Fibroblast of skin of scalp (primary cell): ENCODE measurements around the gene ALKBH5.
A peak's percentile ranks its signal among the peaks of the same experiment; 100 is the strongest.

Source experiments
- DNase-seq: peaks from one replicate; pipeline ENCODE4 v3.0.0-alpha.2; 2013

Gene ALKBH5

GRCh38 chr17:18225121-18225641 is 41.6 kb downstream of the ALKBH5 start, which contains the start of gene LLGL1:
Gene LLGL1 (plus strand): TSS chr17:18225635. CDS start chr17:18225683, 48 bp downstream.
- DNase-seq, result peak; percentile 97

GRCh38 chr17:18225642-18226283 is 42.1 kb downstream of the ALKBH5 start:
- DNase-seq, result no peak

- no peak for DNase-seq
These were observed 42.8 kb downstream of the ALKBH5 start for GRCh38 chr17:18226284-18226945.

GRCh38 chr17:18227635-18228034 is 44.0 kb downstream of the ALKBH5 start:
- no peak for DNase-seq

GRCh38 chr17:18228176-18228682 is 44.6 kb downstream of the ALKBH5 start:
- no peak for DNase-seq

GRCh38 chr17:18229254-18229653 is 45.6 kb downstream of the ALKBH5 start:
- no peak for DNase-seq

- DNase-seq, result no peak
These were observed 46.1 kb downstream of the ALKBH5 start for GRCh38 chr17:18229771-18230170.

- DNase-seq, result no peak
These were observed 46.9 kb downstream of the ALKBH5 start for GRCh38 chr17:18230288-18231141.

GRCh38 chr17:18231164-18231563 is 47.5 kb downstream of the ALKBH5 start:
- DNase-seq, result no peak

GRCh38 chr17:18233803-18234518 is 50.3 kb downstream of the ALKBH5 start:
- no peak for DNase-seq

GRCh38 chr17:18234853-18235380 is 51.3 kb downstream of the ALKBH5 start:
- DNase-seq, result no peak

GRCh38 chr17:18235743-18236256 is 52.2 kb downstream of the ALKBH5 start:
- no peak for DNase-seq

- DNase-seq, result no peak
These were observed 52.9 kb downstream of the ALKBH5 start for GRCh38 chr17:18236494-18236893.

- no peak for DNase-seq
These were observed 53.8 kb downstream of the ALKBH5 start for GRCh38 chr17:18237461-18237860.

- DNase-seq, result no peak
These were observed 54.7 kb downstream of the ALKBH5 start for GRCh38 chr17:18238299-18238698.

GRCh38 chr17:18240449-18240848 is 56.8 kb downstream of the ALKBH5 start:
- DNase-seq, result no peak

- no peak for DNase-seq
These were observed 57.7 kb downstream of the ALKBH5 start for GRCh38 chr17:18241229-18241871.

- DNase-seq, result no peak
These were observed 61.6 kb downstream of the ALKBH5 start for GRCh38 chr17:18245038-18245776.

GRCh38 chr17:18246109-18246725 is 62.6 kb downstream of the ALKBH5 start:
- no peak for DNase-seq
